Measurements from ENCODE around the gene KLHL18. TPM values are rescaled to one million over a fixed set of nuclear protein-coding genes. Genes with fewer than 3 reads are reported as not detected.
A peak's percentile ranks its signal among the peaks of the same experiment; 100 is the strongest.

Gene KLHL18
- total and polyA plus RNA-seq, 4 donors = 3.5 to 12.6 (median 10.3) TPM

- DNase-seq (ENCODE audit: low spot score) = no peak
- no peak overlapping the region for H3K27ac ChIP-seq (ENCODE audit: low read depth in 1 of 2, low read length in 2 of 2)
- peaks cover 11 to 27% (median 18%) of the 10 kb centered on the region in 4 donors for H3K36me3 ChIP-seq (ENCODE audit: control insufficient read depth in 4 of 4, insufficient read depth in 3 of 4, low read depth in 1 of 4, low read length in 3 of 4)
- H3K4me1 ChIP-seq (ENCODE audit: control insufficient read depth in 4 of 4, insufficient read depth in 4 of 4, low read length in 3 of 4) = peaks cover 0 to 14% (median 12%) of the 10 kb centered on the region in 4 donors
- 97% methylated on average over 2 of the region's 2 CpGs for WGBS
- no peak overlapping the region for H3K4me3 ChIP-seq (ENCODE audit: low read depth in 1 of 3, low read length in 3 of 3)
- no peaks in the 10 kb centered on the region for H3K9me3 ChIP-seq (ENCODE audit: control insufficient read depth in 4 of 4, low read length in 3 of 4)
- no peaks in the 10 kb centered on the region for H3K27me3 ChIP-seq (ENCODE audit: control insufficient read depth in 4 of 4, insufficient read depth in 4 of 4, low read length in 3 of 4)
- H3K9ac ChIP-seq (ENCODE audit: low read depth in 1 of 2, low read length in 2 of 2) = no peak overlapping the region
- TF ChIP-seq CTCF (IDR thresholded peaks at IDR 0.05; ENCODE audit: low read depth, low read length, missing input control) (no peak), YY1 (IDR thresholded peaks at IDR 0.05) (no peak), ATF3 (IDR thresholded peaks at IDR 0.05) (no peak), SP1 (IDR thresholded peaks at IDR 0.05) (no peak), RXRA (IDR thresholded peaks at IDR 0.05) (no peak), FOXA2 (IDR thresholded peaks at IDR 0.05) (no peak), FOXA1 (IDR thresholded peaks at IDR 0.05) (no peak), EGR1 (IDR thresholded peaks at IDR 0.05; ENCODE audit: low read depth in 2 of 2) (no peak), HNF4G (IDR thresholded peaks at IDR 0.05) (no peak), JUND (IDR thresholded peaks at IDR 0.05) (no peak)
Measured at GRCh38 chr3:47342151-47342550, 59.4 kb downstream of the KLHL18 start.

- no peak overlapping the region for H3K9ac ChIP-seq (ENCODE audit: low read depth in 1 of 2, low read length in 2 of 2)
- H3K36me3 ChIP-seq (ENCODE audit: control insufficient read depth in 4 of 4, insufficient read depth in 3 of 4, low read depth in 1 of 4, low read length in 3 of 4) = peaks cover 6 to 21% (median 14%) of the 10 kb centered on the region in 4 donors
- H3K27me3 ChIP-seq (ENCODE audit: control insufficient read depth in 4 of 4, insufficient read depth in 4 of 4, low read length in 3 of 4) = no peaks in the 10 kb centered on the region
- H3K9me3 ChIP-seq (ENCODE audit: control insufficient read depth in 4 of 4, low read length in 3 of 4) = no peaks in the 10 kb centered on the region
- peak; percentile 24 to 26 for TF ChIP-seq RAD21 (IDR thresholded peaks at IDR 0.05)
- no peak for TF ChIP-seq GABPA (IDR thresholded peaks at IDR 0.05 in 1 of 2, conservative IDR thresholded peaks at IDR 0.05 in 1 of 2)
- TF ChIP-seq FOXA2 (IDR thresholded peaks at IDR 0.05) = peak; percentile 51
- TF ChIP-seq, protein P1, sequence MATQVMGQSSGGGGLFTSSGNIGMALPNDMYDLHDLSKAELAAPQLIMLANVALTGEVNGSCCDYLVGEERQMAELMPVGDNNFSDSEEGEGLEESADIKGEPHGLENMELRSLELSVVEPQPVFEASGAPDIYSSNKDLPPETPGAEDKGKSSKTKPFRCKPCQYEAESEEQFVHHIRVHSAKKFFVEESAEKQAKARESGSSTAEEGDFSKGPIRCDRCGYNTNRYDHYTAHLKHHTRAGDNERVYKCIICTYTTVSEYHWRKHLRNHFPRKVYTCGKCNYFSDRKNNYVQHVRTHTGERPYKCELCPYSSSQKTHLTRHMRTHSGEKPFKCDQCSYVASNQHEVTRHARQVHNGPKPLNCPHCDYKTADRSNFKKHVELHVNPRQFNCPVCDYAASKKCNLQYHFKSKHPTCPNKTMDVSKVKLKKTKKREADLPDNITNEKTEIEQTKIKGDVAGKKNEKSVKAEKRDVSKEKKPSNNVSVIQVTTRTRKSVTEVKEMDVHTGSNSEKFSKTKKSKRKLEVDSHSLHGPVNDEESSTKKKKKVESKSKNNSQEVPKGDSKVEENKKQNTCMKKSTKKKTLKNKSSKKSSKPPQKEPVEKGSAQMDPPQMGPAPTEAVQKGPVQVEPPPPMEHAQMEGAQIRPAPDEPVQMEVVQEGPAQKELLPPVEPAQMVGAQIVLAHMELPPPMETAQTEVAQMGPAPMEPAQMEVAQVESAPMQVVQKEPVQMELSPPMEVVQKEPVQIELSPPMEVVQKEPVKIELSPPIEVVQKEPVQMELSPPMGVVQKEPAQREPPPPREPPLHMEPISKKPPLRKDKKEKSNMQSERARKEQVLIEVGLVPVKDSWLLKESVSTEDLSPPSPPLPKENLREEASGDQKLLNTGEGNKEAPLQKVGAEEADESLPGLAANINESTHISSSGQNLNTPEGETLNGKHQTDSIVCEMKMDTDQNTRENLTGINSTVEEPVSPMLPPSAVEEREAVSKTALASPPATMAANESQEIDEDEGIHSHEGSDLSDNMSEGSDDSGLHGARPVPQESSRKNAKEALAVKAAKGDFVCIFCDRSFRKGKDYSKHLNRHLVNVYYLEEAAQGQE (IDR thresholded peaks at IDR 0.05) = peak; percentile 46
- TF ChIP-seq HNF4A (conservative IDR thresholded peaks at IDR 0.05) = peak; percentile 65 to 67
- TF ChIP-seq, protein P2, sequence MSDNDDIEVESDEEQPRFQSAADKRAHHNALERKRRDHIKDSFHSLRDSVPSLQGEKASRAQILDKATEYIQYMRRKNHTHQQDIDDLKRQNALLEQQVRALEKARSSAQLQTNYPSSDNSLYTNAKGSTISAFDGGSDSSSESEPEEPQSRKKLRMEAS (IDR thresholded peaks at IDR 0.05) = no peak
- TF ChIP-seq NR2F2 (IDR thresholded peaks at IDR 0.05) = no peak
- no peak overlapping the region for H3K4me3 ChIP-seq (ENCODE audit: low read depth in 1 of 3, low read length in 3 of 3)
- H3K4me1 ChIP-seq (ENCODE audit: control insufficient read depth in 4 of 4, insufficient read depth in 4 of 4, low read length in 3 of 4) = peaks cover 0 to 14% (median 12%) of the 10 kb centered on the region in 4 donors
- DNase-seq (ENCODE audit: low spot score) = no peak
- no peak overlapping the region for H3K27ac ChIP-seq (ENCODE audit: low read depth in 1 of 2, low read length in 2 of 2)
Measured at GRCh38 chr3:47342812-47343211, 60.1 kb downstream of the KLHL18 start.

All from liver (tissue), 9 donors.